GM12878 (cell line): ENCODE measurements around the gene RSF1. TPM values are rescaled to one million over a fixed set of nuclear protein-coding genes. Genes with fewer than 3 reads are reported as not detected.

Source experiments
- ATAC-seq: fragments of 200-7000 bp; cut with Tn5 transposase; 3 replicates; pipeline ENCODE4 v1.9.1; 2020; ENCODE audit warnings: mild to moderate bottlenecking, moderate library complexity
- BruUV-seq: library from RNA; stranded (reverse); fragments of 400-500 nt; replicated peaks from 2 replicates; lab custom pipeline; 2021; lab: Mats Ljungman, UMichigan
- CTCF ChIA-PET: fragments of 300-600 bp; sonication (Branson Sonifier 250); formaldehyde crosslinking; extraction: SDS; loops from one replicate; lab custom pipeline; 2021; ENCODE audit warnings: inconsistent platforms; lab: Yijun Ruan, JAX
- POLR2A ChIA-PET: fragments of 350-600 bp; formaldehyde crosslinking; extraction: SDS; loops from one replicate; lab custom pipeline; 2021; ENCODE audit warnings: inconsistent platforms; lab: Charles Lee
- RAD21 ChIA-PET: fragments of 300-600 bp; sonication (Branson Sonifier 250); formaldehyde crosslinking; loops from one replicate; lab custom pipeline; 2023; ENCODE audit warnings: antibody characterized with exemption; ENCODE audit not compliant: unreplicated experiment; lab: Charles Lee
- SMC1A ChIA-PET: fragments of 300-600 bp; sonication (Branson Sonifier 250); formaldehyde crosslinking; loops from one replicate; lab custom pipeline; 2023; ENCODE audit not compliant: unreplicated experiment, uncharacterized antibody; lab: Charles Lee
- DNase-seq: peaks from one replicate; pipeline ENCODE4 v3.0.0-alpha.2; 2011; ENCODE audit warnings: low read depth, low spot score
- FAIRE-seq: peaks from 3 replicates; lab custom pipeline; 2011; peaks lifted over from hg19 to GRCh38; lab: Jason Lieb, UNC
- H2AFZ ChIP-seq: 2 replicates; pipeline ENCODE4 v1.6.0; 2011; ENCODE audit warnings: low read depth, low read length, control low read depth; ENCODE audit not compliant: control insufficient read depth
- H3K27ac ChIP-seq: 2 replicates; pipeline ENCODE4 v1.5.1; 2011; ENCODE audit warnings: control low read depth; ENCODE audit not compliant: control insufficient read depth, insufficient read depth
- H3K27me3 ChIP-seq, 2 experiments: replicated peaks in 1 of 2; 2 replicates each; pipeline versions ENCODE4 v1.6.0 to v1.6.1; 2011; ENCODE audit warnings: low read length in 1 of 2; ENCODE audit not compliant: control insufficient read depth in 2 of 2, insufficient read depth in 2 of 2
- H3K36me3 ChIP-seq, 2 experiments: 2 replicates each; pipeline ENCODE4 v1.5.1; 2011; ENCODE audit warnings: low read length in 1 of 2; ENCODE audit not compliant: control insufficient read depth in 2 of 2, insufficient read depth in 2 of 2
- H3K4me1 ChIP-seq: 2 replicates; pipeline ENCODE4 v1.6.1; 2011; ENCODE audit warnings: mild to moderate bottlenecking, low read length, moderate library complexity, mixed read lengths; ENCODE audit not compliant: control insufficient read depth, insufficient read depth
- H3K4me2 ChIP-seq: 2 replicates; pipeline ENCODE4 v1.6.0; 2011; ENCODE audit warnings: control low read depth; ENCODE audit not compliant: control insufficient read depth, insufficient read depth
- H3K4me3 ChIP-seq: fragments of 200-600 bp; sonication (generic); 2 replicates; pipeline ENCODE4 v1.5.1; 2016
- H3K79me2 ChIP-seq: 2 replicates; pipeline ENCODE4 v1.6.0; 2011; ENCODE audit warnings: low read length; ENCODE audit not compliant: control insufficient read depth, insufficient read depth
- H3K9ac ChIP-seq: 2 replicates; pipeline ENCODE4 v1.8.0; 2011; ENCODE audit warnings: low read length, control low read depth, mixed read lengths; ENCODE audit not compliant: control insufficient read depth, insufficient read depth
- H3K9me3 ChIP-seq: replicated peaks from 3 replicates; pipeline ENCODE4 v1.5.1; 2011; ENCODE audit warnings: mild to moderate bottlenecking, low read length; ENCODE audit not compliant: control insufficient read depth, insufficient read depth
- H4K20me1 ChIP-seq: 2 replicates; pipeline ENCODE4 v1.6.0; 2011; ENCODE audit not compliant: control insufficient read depth, insufficient read depth
- GATAD2B ChIP-seq: fragments of 450-650 bp; conservative IDR thresholded peaks from 2 replicates; pipeline ENCODE4 v1.6.1; 2017; ENCODE audit warnings: low read depth, mild to moderate bottlenecking, moderate library complexity
- SIX5 ChIP-seq: IDR thresholded peaks from 2 replicates; pipeline ENCODE4 v1.6.1; 2011; ENCODE audit warnings: mild to moderate bottlenecking, low read depth, low read length, moderate library complexity; ENCODE audit not compliant: severe bottlenecking
- WGBS: methylation state at CpG from one replicate; pipeline ENCODE4 v1.1.6; 2016; ENCODE audit warnings: low lambda C conversion rate; ENCODE audit not compliant: insufficient replicate concordance, insufficient coverage; ENCODE audit errors: missing lambda C conversion rate; 5-methylcytosine and 5-hydroxymethylcytosine counted together
- in situ Hi-C: fragments of 300-500 bp; cut with MboI; formaldehyde crosslinking; loops from 9 replicates; pipeline ENCODE4 v1.14.3; 2018; ENCODE audit warnings: mixed read lengths
- intact Hi-C: fragments of 100-400 bp; cut with micrococcal nuclease; formaldehyde crosslinking; loops from one replicate; pipeline ENCODE4 v1.14.2; 2022; ENCODE audit not compliant: unreplicated experiment
- polyA plus RNA-seq, 11 experiments: library from polyadenylated mRNA; depleted of rRNA in 4 of 11; unstranded in 6 of 11; stranded (reverse) in 5 of 11; fragments of >200 nt; fragmentation: Nextera tagmentation in 4 of 11; fragmentation: Illumina TruSeq in 1 of 11; extraction: Ambion mirVana in 4 of 11; extraction: Trizol in 1 of 11; gene quantifications; 1 replicate in 1 of 11; 2 replicates in 10 of 11; pipeline versions ENCODE4 v1.2.1 to v1.2.3, GENCODE V29; 2011 to 2016; ENCODE audit warnings: inconsistent platforms in 2 of 11, missing spikeins in 2 of 11, low read depth in 1 of 11
- total RNA-seq, 4 experiments: library from RNA; depleted of rRNA in 3 of 4; stranded (reverse); fragments of >200 nt in 3 of 4; fragmentation: Illumina TruSeq in 1 of 4; extraction: Trizol in 1 of 4; gene quantifications; 2 replicates each; pipeline versions ENCODE4 v1.2.1 to v1.2.3, GENCODE V29; 2013 to 2021
- TF ChIP-seq, protein P1 (sequence below): fragments of 450-650 bp; formaldehyde crosslinking; IDR thresholded peaks from 2 replicates; pipeline ENCODE4 v1.4.0; 2020; ENCODE audit warnings: mild to moderate bottlenecking, moderate library complexity

RSF1 gene
- total and polyA plus RNA-seq, 10 of the 15 experiments (the other 5 are each of a cell fraction or from before 2014, with no cell fraction given), result 9.0 to 45.3 (median 30.0) TPM

- Histone ChIP-seq H3K36me3 (peaks cover 0 to 10% of the 10 kb centered on the region in 2 experiments; a peak in 2 of 4 replicates), H3K4me2 (no peak overlapping the region), H3K4me1 (peaks cover 3% of the 10 kb centered on the region; the same call in 1 of the 2 replicates), H2AFZ (no peak overlapping the region), H4K20me1 (no peaks in the 10 kb centered on the region; the same call in 1 of the 2 replicates), H3K4me3 (no peak overlapping the region), H3K27ac (no peak overlapping the region), H3K9ac (no peak overlapping the region), H3K27me3 (no peaks in the 10 kb centered on the region), H3K9me3 (no peaks in the 10 kb centered on the region), H3K79me2 (peaks cover 33% of the 10 kb centered on the region)
- in situ Hi-C loops, result loop anchor here (5.0 kb wide), 1 partner anchor 224 kb away; no protein-coding TSS in a partner anchor
- DNase-seq (no peak), FAIRE-seq (no peak), ATAC-seq (no peak)
- no TSS peak for BruUV-seq
- ChIA-PET POLR2A (interaction anchor here (1.0 kb wide), 1 partner anchor 69 kb away, joined by 3 read pairs; no protein-coding TSS in a partner anchor), CTCF (interaction anchor here (0.9 to 3.7 kb wide), 4 partner anchors 11 to 268 kb away, joined by 3 to 10 read pairs (median 6); partner anchors contain the start of gene INTS4), SMC1A (interaction anchor here (0.7 to 1.3 kb wide), 3 partner anchors 10 to 19 kb away, joined by 4 to 5 read pairs (median 4); no protein-coding TSS in a partner anchor), RAD21 (no interaction called here)
- intact Hi-C loops, result loop anchor here (5.0 kb wide), 1 partner anchor 44 kb away; the partner anchor contains the start of genes AAMDC and RSF1
- WGBS, result 100% methylated on average over 1 of the region's 1 CpG
- TF ChIP-seq, protein P1, sequence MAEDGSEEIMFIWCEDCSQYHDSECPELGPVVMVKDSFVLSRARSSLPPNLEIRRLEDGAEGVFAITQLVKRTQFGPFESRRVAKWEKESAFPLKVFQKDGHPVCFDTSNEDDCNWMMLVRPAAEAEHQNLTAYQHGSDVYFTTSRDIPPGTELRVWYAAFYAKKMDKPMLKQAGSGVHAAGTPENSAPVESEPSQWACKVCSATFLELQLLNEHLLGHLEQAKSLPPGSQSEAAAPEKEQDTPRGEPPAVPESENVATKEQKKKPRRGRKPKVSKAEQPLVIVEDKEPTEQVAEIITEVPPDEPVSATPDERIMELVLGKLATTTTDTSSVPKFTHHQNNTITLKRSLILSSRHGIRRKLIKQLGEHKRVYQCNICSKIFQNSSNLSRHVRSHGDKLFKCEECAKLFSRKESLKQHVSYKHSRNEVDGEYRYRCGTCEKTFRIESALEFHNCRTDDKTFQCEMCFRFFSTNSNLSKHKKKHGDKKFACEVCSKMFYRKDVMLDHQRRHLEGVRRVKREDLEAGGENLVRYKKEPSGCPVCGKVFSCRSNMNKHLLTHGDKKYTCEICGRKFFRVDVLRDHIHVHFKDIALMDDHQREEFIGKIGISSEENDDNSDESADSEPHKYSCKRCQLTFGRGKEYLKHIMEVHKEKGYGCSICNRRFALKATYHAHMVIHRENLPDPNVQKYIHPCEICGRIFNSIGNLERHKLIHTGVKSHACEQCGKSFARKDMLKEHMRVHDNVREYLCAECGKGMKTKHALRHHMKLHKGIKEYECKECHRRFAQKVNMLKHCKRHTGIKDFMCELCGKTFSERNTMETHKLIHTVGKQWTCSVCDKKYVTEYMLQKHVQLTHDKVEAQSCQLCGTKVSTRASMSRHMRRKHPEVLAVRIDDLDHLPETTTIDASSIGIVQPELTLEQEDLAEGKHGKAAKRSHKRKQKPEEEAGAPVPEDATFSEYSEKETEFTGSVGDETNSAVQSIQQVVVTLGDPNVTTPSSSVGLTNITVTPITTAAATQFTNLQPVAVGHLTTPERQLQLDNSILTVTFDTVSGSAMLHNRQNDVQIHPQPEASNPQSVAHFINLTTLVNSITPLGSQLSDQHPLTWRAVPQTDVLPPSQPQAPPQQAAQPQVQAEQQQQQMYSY, result no peak
- no peak for TF ChIP-seq GATAD2B
- TF ChIP-seq SIX5, result no peak
Measured at GRCh38 chr11:77778118-77778517, 42.4 kb downstream of the RSF1 start.
